ENCODE results near the gene KREMEN2. TPM values are rescaled to one million over a fixed set of nuclear protein-coding genes. Genes with fewer than 3 reads are reported as not detected.
"Not testable (repeated sequence)": the region's sequence is repeated elsewhere in the genome, so short reads cannot be mapped to it uniquely, and the experiment has no call there.

Gene KREMEN2, protein sequence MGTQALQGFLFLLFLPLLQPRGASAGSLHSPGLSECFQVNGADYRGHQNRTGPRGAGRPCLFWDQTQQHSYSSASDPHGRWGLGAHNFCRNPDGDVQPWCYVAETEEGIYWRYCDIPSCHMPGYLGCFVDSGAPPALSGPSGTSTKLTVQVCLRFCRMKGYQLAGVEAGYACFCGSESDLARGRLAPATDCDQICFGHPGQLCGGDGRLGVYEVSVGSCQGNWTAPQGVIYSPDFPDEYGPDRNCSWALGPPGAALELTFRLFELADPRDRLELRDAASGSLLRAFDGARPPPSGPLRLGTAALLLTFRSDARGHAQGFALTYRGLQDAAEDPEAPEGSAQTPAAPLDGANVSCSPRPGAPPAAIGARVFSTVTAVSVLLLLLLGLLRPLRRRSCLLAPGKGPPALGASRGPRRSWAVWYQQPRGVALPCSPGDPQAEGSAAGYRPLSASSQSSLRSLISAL
- total RNA-seq, result 5.6 TPM

DNA sequence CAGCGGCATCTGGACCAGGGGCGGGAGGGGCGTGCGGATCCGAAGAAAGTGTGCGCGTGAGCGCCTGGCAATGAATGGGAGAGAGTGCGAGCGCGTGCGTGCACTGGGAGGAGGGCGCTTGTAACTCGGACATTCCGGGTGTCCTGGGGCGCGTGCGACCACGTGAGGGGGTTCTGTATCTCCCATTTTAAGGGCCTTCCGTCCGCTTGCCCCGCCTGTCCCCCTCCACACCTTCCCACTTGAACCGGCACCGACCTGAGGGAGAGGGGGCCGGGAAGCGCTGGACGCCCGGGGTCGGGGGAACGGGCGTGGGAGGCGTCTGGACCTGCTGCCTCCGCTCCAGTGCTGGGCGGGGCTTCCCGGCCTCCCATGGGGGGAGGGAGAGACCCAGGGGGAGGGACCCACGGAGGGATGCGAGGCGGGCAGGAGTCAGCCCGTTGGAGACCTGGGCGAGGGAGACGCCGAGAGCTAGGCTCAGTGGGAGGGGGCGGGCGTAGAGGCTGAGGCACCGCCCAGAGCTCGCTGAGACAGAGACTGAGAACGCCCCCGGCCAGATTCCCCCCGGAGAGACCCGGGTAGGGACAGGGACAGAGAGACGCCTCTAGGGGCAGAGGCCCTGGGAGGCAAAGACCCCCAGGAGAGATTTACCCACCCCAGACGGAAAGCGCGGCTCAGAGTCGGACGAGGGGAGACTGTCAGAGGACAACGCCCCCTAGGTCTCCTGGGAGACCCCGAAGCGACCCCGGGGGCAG lies at the start of gene KREMEN2:
Gene KREMEN2, plus strand, starts transcription at position 553 of the 752 bp plus-strand sequence. CDS start 246 bp downstream, outside the sequence.
- peak; percentile 73 for DNase-seq

DNA sequence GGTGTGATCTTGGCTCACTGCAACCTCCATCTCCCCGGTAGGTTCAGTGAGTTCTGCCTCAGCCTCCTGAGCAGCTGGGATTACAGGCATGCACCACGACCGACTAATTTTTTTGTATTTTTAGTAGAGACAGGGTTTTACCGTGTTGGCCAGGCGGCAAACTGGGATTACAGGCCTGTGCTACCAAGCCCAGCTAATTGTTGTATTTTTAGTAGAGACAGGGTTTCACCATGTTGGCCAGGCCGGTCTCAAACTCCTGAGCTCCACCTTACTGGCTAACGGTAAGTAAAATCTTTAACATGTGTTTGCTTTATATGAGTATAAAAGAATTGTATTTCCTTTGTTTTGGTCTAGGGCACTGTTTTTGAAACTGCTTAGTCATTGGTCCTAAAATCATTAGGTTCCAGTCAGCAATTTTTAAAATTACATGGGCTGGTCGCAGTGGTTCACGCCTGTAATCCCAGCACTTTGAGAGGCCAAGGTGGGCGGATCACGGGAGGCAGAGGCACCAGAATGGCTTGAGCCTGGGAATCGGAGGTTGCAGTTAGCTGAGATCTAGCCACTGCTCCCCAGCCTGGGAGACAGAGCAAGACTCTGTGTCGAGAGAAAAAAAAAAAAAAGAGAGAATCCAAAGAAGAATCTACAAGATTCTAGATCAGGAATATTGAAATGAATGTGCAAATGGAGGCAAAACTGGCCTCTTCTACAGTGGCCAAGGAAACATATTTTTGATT lies 48.7 kb upstream of the KREMEN2 start:
- DNase-seq, result no peak

DNA sequence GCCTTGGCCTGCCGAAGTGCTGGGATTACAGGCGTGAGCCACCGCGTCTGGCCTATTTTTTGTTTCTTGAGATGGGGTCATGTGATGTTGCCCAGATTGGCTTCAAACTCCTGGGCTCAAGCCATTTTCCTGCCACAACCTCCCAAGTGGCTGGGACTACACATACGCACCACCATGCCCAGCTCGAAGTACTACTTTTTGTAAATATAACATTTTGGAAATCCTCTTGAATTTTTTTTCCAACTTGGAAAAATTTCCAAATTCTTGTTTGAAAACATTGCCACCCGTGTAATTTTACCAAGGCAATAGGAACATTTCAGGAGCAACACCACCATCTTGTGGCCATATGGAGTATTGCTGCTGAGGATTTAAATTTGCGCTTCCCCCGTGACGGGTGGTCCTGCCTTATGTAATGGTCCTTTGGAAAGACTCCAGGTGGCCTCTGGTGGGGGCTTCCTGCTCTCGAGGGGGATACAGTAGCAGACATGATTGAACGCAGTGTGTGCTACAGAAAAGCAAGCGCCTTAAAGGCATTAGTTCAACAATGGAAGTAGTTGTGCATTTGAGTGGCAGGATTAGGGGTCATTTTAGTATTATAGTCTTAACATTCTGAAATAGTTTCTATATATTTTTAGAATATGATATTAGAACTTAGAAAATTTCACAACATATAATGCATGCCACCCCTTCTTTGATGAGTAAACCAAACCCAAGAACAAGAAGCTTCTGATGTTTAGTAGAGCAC lies 44.4 kb upstream of the KREMEN2 start:
- DNase-seq, result peak; percentile 93

DNA sequence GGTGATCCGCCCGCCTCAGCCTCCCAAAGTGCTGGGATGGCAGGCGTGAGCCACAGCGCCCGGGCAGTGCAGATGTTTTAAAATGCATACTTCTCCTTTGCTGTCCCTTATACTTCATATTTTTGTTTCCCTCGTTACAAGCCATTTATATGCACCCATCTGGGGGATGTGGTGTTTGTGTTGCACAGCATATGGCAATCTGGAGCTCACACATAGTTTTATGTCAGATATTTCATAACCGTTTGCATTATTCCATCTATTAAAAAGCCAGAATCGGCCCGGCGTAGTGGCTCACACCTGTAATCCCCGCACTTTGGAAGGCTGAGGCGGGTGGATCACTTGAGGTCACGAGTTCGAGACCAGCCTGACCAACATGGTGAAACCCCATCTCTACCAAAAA lies 40.6 kb upstream of the KREMEN2 start:
- no peak for DNase-seq

GRCh38 chr16:2924901-2925755 lies 38.9 kb upstream of the KREMEN2 start:
- DNase-seq, result peak; percentile 45

DNA sequence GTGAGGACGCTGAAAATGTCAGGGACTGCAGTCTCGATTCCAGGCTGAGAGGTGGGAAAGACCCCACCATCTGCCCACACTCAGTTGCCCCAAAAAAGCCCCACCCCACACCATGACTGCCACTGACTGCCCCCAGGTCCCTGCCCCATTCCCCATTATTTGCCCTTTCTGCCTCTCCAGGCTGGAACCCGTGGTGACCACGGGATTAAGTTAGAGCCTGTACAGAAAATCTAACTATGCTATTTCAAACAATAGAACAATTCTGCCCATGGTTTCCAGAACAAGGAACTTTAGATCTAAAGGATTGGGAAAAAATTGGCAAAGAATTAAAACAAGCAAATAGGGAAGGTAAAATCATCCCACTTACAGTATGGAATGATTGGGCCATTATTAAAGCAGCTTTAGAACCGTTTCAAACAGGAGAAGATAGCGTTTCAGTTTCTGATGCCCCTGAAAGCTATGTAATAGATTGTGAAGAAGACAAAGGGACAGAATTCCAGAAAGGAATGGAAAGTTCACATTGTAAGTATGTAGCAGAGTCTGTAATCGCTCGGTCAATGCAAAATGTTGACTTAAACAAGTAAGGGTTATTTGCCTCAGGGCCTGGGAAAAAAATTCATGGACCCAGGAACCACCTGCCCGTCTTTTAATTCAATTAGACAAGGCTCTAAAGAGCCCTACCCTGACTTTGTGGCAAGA lies 38.0 kb upstream of the KREMEN2 start:
- DNase-seq, result no peak

GRCh38 chr16:2926650-2926999 lies 37.5 kb upstream of the KREMEN2 start:
- DNase-seq, result no peak

- peak; percentile 94 for DNase-seq
Measured at GRCh38 chr16:2927010-2927646, 36.9 kb upstream of the KREMEN2 start.

DNA sequence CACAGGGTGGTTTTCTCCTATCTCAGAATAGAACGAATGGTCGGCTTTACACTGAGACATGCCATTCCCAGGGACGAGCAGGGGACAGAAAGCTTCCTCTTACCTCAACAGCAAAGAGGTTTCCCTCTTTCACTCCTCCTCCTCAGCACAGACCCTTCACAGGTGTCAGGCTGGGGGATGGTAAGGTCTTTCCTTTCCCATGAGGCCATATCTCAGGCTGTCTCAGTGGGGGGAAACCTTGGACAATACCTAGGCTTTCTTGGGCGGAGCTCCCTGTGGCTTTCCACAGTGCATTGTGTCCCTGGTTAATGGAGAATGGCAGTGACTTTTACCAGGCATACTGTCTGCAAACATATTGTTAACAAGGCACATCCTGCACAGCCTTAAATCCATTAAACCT lies 35.9 kb upstream of the KREMEN2 start:
- DNase-seq, result not testable (repeated sequence)

- no peak for DNase-seq
Measured at GRCh38 chr16:2928796-2929195, 35.3 kb upstream of the KREMEN2 start.

DNA sequence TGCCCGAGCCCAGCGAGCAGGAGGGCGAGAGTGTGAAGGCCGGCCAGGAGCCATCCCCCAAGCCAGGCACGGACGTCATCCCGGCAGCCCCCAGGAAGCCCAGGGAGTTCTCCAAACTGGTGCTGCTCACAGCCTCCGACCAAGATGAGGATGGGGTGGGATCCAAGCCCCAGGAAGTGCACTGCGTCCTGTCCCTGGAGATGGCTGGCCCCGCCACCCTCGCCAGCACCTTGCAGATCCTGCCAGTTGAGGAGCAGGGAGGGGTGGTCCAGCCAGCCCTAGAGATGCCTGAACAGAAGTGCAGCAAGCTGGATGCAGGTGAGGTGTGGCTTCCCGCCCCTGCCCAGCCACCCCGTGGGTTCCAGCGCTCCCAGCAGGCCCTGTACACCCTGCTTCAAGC lies 34.4 kb upstream of the KREMEN2 start:
- no peak for DNase-seq

DNA sequence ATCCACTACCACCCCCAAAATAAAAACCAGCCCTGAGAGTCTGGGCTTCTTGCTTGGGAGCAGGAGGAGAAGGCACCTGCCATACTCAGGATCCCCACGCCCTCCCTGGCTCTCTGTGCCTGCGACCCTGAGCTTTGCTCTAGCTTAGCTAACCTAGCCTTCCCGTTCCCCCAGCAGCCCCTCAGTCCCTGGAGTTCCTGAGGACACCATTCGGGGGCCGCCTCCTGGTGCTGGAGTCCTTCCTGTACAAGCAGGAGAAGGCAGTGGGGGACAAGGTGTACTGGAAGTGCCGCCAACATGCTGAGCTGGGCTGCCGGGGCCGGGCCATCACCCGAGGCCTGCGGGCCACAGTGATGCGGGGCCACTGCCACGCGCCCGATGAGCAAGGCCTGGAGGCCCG lies 33.8 kb upstream of the KREMEN2 start:
- DNase-seq, result no peak

DNA sequence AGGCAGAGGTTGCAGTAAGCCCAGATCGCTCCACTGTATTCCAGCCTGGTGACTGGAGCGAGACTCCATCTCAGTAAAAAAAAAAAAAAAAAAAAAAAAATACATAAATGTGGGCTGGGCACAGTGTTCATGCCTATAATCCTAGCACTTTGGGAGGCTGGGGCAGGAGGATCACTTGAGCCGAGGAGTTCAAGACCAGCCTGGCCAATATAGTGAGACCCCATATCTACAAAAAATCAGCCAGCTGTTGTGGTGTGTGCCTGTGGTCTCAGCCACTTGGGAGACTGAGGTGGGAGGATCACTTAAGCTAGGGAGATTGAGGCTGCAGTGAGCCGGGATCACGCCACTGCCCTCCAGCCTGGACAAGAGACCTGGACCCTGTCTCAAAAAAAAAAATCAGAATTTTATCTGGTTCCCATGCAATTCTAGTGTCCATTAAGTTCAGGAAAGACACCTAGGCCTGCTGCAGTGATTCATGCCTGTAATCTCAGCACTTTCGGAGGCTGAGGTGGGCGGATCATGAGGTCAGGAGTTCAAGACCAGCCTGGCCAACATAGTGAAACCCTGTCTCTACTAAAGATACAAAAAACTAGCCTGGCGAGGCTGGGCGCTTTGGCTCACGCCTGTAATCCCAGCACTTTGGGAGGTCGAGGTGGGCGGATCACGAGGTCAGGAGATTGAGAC lies 32.7 kb upstream of the KREMEN2 start:
- DNase-seq, result not testable (repeated sequence)

- DNase-seq, result no peak
Measured at GRCh38 chr16:2933136-2933535, 30.9 kb upstream of the KREMEN2 start.

- no peak for DNase-seq
Measured at GRCh38 chr16:2933701-2934100, 30.4 kb upstream of the KREMEN2 start.

DNA sequence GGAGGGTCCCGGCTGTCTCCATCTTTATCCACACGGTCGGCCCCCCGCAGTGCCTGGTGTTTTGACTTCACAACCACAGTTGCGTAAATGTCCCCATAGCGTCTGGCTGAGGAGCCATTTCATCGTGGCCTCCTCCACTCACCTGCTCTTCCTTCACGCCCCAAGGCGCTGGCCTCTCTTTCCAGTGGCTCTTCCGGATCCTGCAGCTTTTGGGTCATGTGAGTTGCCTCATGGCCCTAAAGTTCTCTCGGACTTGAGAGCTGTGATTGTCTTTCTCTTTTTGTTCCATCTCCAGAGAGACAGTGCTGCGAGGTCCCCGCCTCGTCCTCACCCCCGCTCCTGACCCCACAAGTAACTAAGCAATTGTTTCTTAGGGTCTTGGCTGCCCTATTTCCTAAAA lies 29.6 kb upstream of the KREMEN2 start:
- no peak for DNase-seq

DNA sequence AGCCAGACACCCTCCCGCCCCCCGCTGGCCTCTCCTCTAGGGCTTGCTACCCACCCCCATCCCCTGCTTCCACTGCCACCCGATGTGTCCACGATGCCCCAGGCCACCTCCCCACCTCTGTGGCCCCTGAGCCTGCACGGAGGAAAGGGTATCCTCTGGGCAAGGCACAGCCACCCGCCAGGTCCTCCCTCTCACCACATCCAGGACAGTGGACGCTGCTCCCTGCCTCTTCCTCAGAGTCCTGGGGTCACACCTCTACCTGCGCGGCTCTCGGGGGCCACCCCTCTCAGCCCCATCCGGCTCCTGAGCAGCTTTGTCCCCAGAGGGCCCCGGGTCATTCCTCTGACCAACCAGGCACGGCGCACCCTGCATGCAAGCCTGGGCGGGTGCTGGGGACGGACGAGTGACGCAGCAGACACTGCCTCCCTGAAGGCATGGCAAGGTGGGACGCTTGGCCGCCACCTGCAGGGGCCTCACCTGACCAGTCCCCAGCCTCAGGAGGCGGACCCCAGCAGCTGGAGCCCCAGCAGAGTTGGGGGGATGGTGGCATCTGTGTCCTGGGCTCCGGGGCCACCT lies 27.6 kb upstream of the KREMEN2 start:
- DNase-seq, result no peak

GRCh38 chr16:2937170-2937569 lies 26.9 kb upstream of the KREMEN2 start:
- DNase-seq, result no peak

GRCh38 chr16:2938206-2938605 lies 25.9 kb upstream of the KREMEN2 start:
- DNase-seq, result no peak
